GM23338 (cell line): Measurements from ENCODE around the gene RNFT2. TPM values are rescaled to one million over a fixed set of nuclear protein-coding genes. Genes with fewer than 3 reads are reported as not detected.

ENCODE experiments used
- ATAC-seq: fragments of 200-7000 bp; cut with Tn5 transposase; 3 replicates; pipeline ENCODE4 v1.9.1; 2020
- DNase-seq: peaks from one replicate; pipeline ENCODE4 v3.0.0-alpha.2; 2015; ENCODE audit warnings: low spot score
- H2AFZ ChIP-seq: fragments of 200-600 bp; sonication (generic); 2 replicates; pipeline ENCODE4 v1.8.0; 2016; ENCODE audit warnings: antibody characterized with exemption, mild to moderate bottlenecking, moderate library complexity
- H3F3A ChIP-seq: fragments of 200-600 bp; sonication (generic); replicated peaks from 2 replicates; pipeline ENCODE4 v1.8.0; 2017; ENCODE audit warnings: antibody characterized with exemption, mixed run types, low read depth
- H3K27ac ChIP-seq: fragments of 200-600 bp; sonication (generic); 2 replicates; pipeline ENCODE4 v1.6.1; 2016; ENCODE audit warnings: low read depth
- H3K27me3 ChIP-seq: fragments of 200-600 bp; sonication (generic); 2 replicates; pipeline ENCODE4 v1.8.0; 2016; ENCODE audit warnings: mild to moderate bottlenecking, mixed run types, moderate library complexity; ENCODE audit not compliant: insufficient read depth
- H3K36me3 ChIP-seq: fragments of 200-600 bp; sonication (generic); 2 replicates; pipeline ENCODE4 v1.8.0; 2016; ENCODE audit warnings: mild to moderate bottlenecking; ENCODE audit not compliant: insufficient read depth
- H3K4me1 ChIP-seq: fragments of 200-600 bp; sonication (generic); 2 replicates; pipeline ENCODE4 v1.8.0; 2016; ENCODE audit warnings: mild to moderate bottlenecking, moderate library complexity; ENCODE audit not compliant: insufficient read depth
- H3K4me2 ChIP-seq: fragments of 200-600 bp; sonication (generic); 2 replicates; pipeline ENCODE4 v1.7.1; 2017; ENCODE audit warnings: mixed run types
- H3K4me3 ChIP-seq: fragments of 200-600 bp; sonication (generic); 2 replicates; pipeline ENCODE4 v1.6.1; 2016; ENCODE audit warnings: mixed run types
- H3K79me2 ChIP-seq: fragments of 200-600 bp; sonication (generic); replicated peaks from 2 replicates; pipeline ENCODE4 v1.8.0; 2017; ENCODE audit warnings: mild to moderate bottlenecking; ENCODE audit not compliant: insufficient read depth
- H3K9me2 ChIP-seq: fragments of 200-600 bp; sonication (generic); 2 replicates; pipeline ENCODE4 v1.8.0; 2017; ENCODE audit not compliant: insufficient read depth
- H4K20me1 ChIP-seq: fragments of 200-600 bp; sonication (generic); replicated peaks from 2 replicates; pipeline ENCODE4 v1.8.0; 2017; ENCODE audit warnings: mild to moderate bottlenecking; ENCODE audit not compliant: insufficient read depth
- H3K27ac Mint-ChIP-seq: 2 replicates; pipeline ENCODE4 v1.8.0; 2020; ENCODE audit warnings: inconsistent platforms, mild to moderate bottlenecking, moderate library complexity, mixed read lengths
- H3K27me3 Mint-ChIP-seq: 3 replicates; pipeline ENCODE4 v1.8.0; 2022; ENCODE audit warnings: low read depth, mild to moderate bottlenecking, moderate library complexity, mixed read lengths, inconsistent platforms; ENCODE audit not compliant: insufficient read depth, poor library complexity
- H3K36me3 Mint-ChIP-seq: 3 replicates; pipeline ENCODE4 v1.8.0; 2021; ENCODE audit warnings: low read depth, mild to moderate bottlenecking, inconsistent platforms, moderate library complexity, mixed read lengths
- H3K4me1 Mint-ChIP-seq: 3 replicates; pipeline ENCODE4 v1.8.0; 2020; ENCODE audit warnings: mild to moderate bottlenecking, inconsistent platforms, mixed read lengths
- H3K4me3 Mint-ChIP-seq: 3 replicates; pipeline ENCODE4 v1.8.0; 2021; ENCODE audit warnings: moderate library complexity, mild to moderate bottlenecking, inconsistent platforms, mixed read lengths
- H3K9me3 Mint-ChIP-seq: 3 replicates; pipeline ENCODE4 v1.8.0; 2020; ENCODE audit warnings: moderate library complexity, mild to moderate bottlenecking, inconsistent platforms, mixed read lengths
- CREB1 ChIP-seq: fragments of 250-450 bp; sonication (Bioruptor Pico); IDR thresholded peaks from 2 replicates; pipeline ENCODE4 v1.5.0; 2020; ENCODE audit warnings: low read depth, mild to moderate bottlenecking, moderate library complexity
- CTCF ChIP-seq, 2 experiments: fragments of 200-600 bp in 1 of 2; sonication (generic) in 1 of 2; conservative IDR thresholded peaks; 2 replicates each; pipeline versions ENCODE4 v1.5.1 to v1.6.1; 2016 to 2017; ENCODE audit warnings: antibody characterized with exemption in 2 of 2, low read depth in 2 of 2, mild to moderate bottlenecking in 2 of 2, moderate library complexity in 1 of 2
- ETS1 ChIP-seq: IDR thresholded peaks from 2 replicates; pipeline ENCODE4 v1.6.1; 2016; ENCODE audit warnings: antibody characterized with exemption
- EZH2 ChIP-seq: fragments of 200-600 bp; sonication (generic); IDR thresholded peaks from one replicate; pipeline ENCODE4 v1.8.0; 2017; ENCODE audit warnings: antibody characterized with exemption, mild to moderate bottlenecking, low read depth; ENCODE audit not compliant: unreplicated experiment
- EZH2phosphoT487 ChIP-seq: fragments of 200-600 bp; sonication (generic); IDR thresholded peaks from one replicate; pipeline ENCODE4 v1.8.1; 2018; ENCODE audit warnings: antibody characterized with exemption; ENCODE audit not compliant: unreplicated experiment
- JUNB ChIP-seq: IDR thresholded peaks from one replicate; pipeline ENCODE4 v1.6.1; 2016; ENCODE audit warnings: antibody characterized with exemption; ENCODE audit not compliant: unreplicated experiment
- NANOG ChIP-seq: IDR thresholded peaks from 2 replicates; pipeline ENCODE4 v1.6.1; 2016; ENCODE audit warnings: antibody characterized with exemption, borderline replicate concordance
- POLR2AphosphoS5 ChIP-seq: IDR thresholded peaks from 2 replicates; pipeline ENCODE4 v1.6.1; 2016; ENCODE audit warnings: antibody characterized with exemption, low read depth
- REST ChIP-seq: IDR thresholded peaks from one replicate; pipeline ENCODE4 v1.6.1; 2018; ENCODE audit warnings: antibody characterized with exemption; ENCODE audit not compliant: unreplicated experiment
- STAT1 ChIP-seq: IDR thresholded peaks from one replicate; pipeline ENCODE4 v1.6.1; 2016; ENCODE audit warnings: antibody characterized with exemption; ENCODE audit not compliant: unreplicated experiment
- ZNF114 ChIP-seq: fragments of 250-450 bp; sonication (Bioruptor Pico); IDR thresholded peaks from 2 replicates; pipeline ENCODE4 v1.5.0; 2020; ENCODE audit warnings: mild to moderate bottlenecking, moderate library complexity
- ZNF331 ChIP-seq: fragments of 250-450 bp; sonication (Bioruptor Pico); IDR thresholded peaks from 2 replicates; pipeline ENCODE4 v1.5.0; 2020; ENCODE audit warnings: low read depth, mild to moderate bottlenecking, moderate library complexity
- ZNF462 ChIP-seq: fragments of 250-450 bp; sonication (Bioruptor Pico); IDR thresholded peaks from 2 replicates; pipeline ENCODE4 v1.5.0; 2020; ENCODE audit warnings: mild to moderate bottlenecking, moderate library complexity
- polyA plus RNA-seq: library from polyadenylated mRNA; unstranded; fragments of >200 nt; fragmentation: Nextera tagmentation; extraction: Ambion mirVana; gene quantifications from 2 replicates; pipeline ENCODE4 v1.2.1, GENCODE V29; 2016
- total RNA-seq: library from RNA; depleted of rRNA; stranded (reverse); fragments of >200 nt; shearing (Covaris generic); gene quantifications from 2 replicates; pipeline ENCODE4 v1.2.3, GENCODE V29; 2014

Gene RNFT2
- total and polyA plus RNA-seq, 2 experiments from 2014 or later: 19.3 to 22.9 TPM

GRCh38 chr12:116803013-116803736, 65.1 kb downstream of the RNFT2 start:
- H3K36me3 ChIP-seq: no peaks in the 10 kb centered on the region
- H3F3A ChIP-seq: no peaks in the 10 kb centered on the region
- no peak overlapping the region for H2AFZ ChIP-seq
- no peaks in the 10 kb centered on the region for H3K9me2 ChIP-seq
- H3K27ac ChIP-seq: no peak overlapping the region
- no peak for DNase-seq
- Mint-ChIP-seq H3K27ac (no peak overlapping the region), H3K9me3 (peaks cover 8% of the 10 kb centered on the region; the same call in 1 of the 3 replicates), H3K4me3 (no peak overlapping the region), H3K4me1 (no peaks in the 10 kb centered on the region), H3K27me3 (peaks cover 7% of the 10 kb centered on the region), H3K36me3 (peaks cover 24% of the 10 kb centered on the region)
- H3K4me2 ChIP-seq: no peak overlapping the region
- no peak overlapping the region for H3K4me3 ChIP-seq
- H3K27me3 ChIP-seq: no peaks in the 10 kb centered on the region
- no peak for ATAC-seq
- H4K20me1 ChIP-seq: peaks cover 6% of the 10 kb centered on the region; the same call in 1 of the 2 replicates
- TF ChIP-seq REST: no peak
- no peak for TF ChIP-seq ZNF114 (CRISPR knock-in tag)
- no peak for TF ChIP-seq EZH2
- no peak for TF ChIP-seq ZNF462
- TF ChIP-seq NANOG: no peak
- TF ChIP-seq JUNB: no peak
- TF ChIP-seq EZH2phosphoT487: no peak
- TF ChIP-seq CREB1 (CRISPR knock-in tag): no peak
- TF ChIP-seq ETS1: no peak
- no peak for TF ChIP-seq ZNF331
- no peak for TF ChIP-seq CTCF (conservative IDR thresholded peaks at IDR 0.05; ENCODE audit: low read depth in 2 of 2)
- TF ChIP-seq POLR2AphosphoS5: no peak
- TF ChIP-seq STAT1: no peak
- H3K79me2 ChIP-seq: no peaks in the 10 kb centered on the region
- no peaks in the 10 kb centered on the region for H3K4me1 ChIP-seq
